Ascending aorta (tissue), 2 donors: ENCODE results near the gene PLD6. TPM values are rescaled to one million over a fixed set of nuclear protein-coding genes. Genes with fewer than 3 reads are reported as not detected.

Source experiments
- DNase-seq, 2 donors: peaks; one replicate each; pipeline ENCODE4 v3.0.0-alpha.2; 2019; ENCODE audit warnings: low spot score in 2 of 2
- H3K27ac ChIP-seq, 2 donors: fragments of 200-600 bp; sonication (generic); one replicate each; pipeline ENCODE4 v1.5.1; 2016 to 2017; ENCODE audit warnings: mild to moderate bottlenecking in 1 of 2
- H3K27me3 ChIP-seq: fragments of 200-600 bp; sonication (generic); one replicate; pipeline ENCODE4 v1.5.1; 2017
- H3K36me3 ChIP-seq, 2 donors: fragments of 200-600 bp; sonication (generic); one replicate each; pipeline ENCODE4 v1.5.1; 2016
- H3K4me1 ChIP-seq, 2 donors: fragments of 200-600 bp; sonication (generic); one replicate each; pipeline ENCODE4 v1.5.1; 2016 to 2017; ENCODE audit warnings: mild to moderate bottlenecking in 1 of 2
- H3K4me3 ChIP-seq, 2 donors: fragments of 200-600 bp; sonication (generic); one replicate each; pipeline ENCODE4 v1.5.1; 2016 to 2017; ENCODE audit warnings: mild to moderate bottlenecking in 1 of 2
- H3K9me3 ChIP-seq, 2 donors: fragments of 200-600 bp; sonication (generic); one replicate each; pipeline ENCODE4 v1.5.1; 2016
- intact Hi-C: fragments of 100-400 bp; cut with DNase I; formaldehyde crosslinking; loops from one replicate; pipeline ENCODE4 v1.15.1; 2023
- total RNA-seq: library from RNA; depleted of rRNA; stranded (reverse); fragments of >200 nt; gene quantifications from one replicate; pipeline ENCODE4 v1.1.0, GENCODE V29; 2016
- TF ChIP-seq, protein P1 (sequence below), 3 experiments: fragments of 200-600 bp in 2 of 3; fragments of 450-650 bp in 1 of 3; sonication (generic) in 2 of 3; IDR thresholded peaks; one replicate each; pipeline ENCODE4 v1.5.1; 2016 to 2019; ENCODE audit warnings: antibody characterized with exemption in 3 of 3, mild to moderate bottlenecking in 1 of 3, moderate library complexity in 1 of 3

PLD6 gene
- total RNA-seq, 1 donor from 2014 or later, result 0.32 TPM

- H3K4me1 ChIP-seq, result no peaks in the 10 kb centered on the region
- no peak overlapping the region for H3K27ac ChIP-seq
- peaks cover 70 to 87% of the 10 kb centered on the region in 2 donors for H3K36me3 ChIP-seq
- no peak overlapping the region for H3K4me3 ChIP-seq
- no peak for DNase-seq
- no peaks in the 10 kb centered on the region for H3K9me3 ChIP-seq
- TF ChIP-seq, protein P1, sequence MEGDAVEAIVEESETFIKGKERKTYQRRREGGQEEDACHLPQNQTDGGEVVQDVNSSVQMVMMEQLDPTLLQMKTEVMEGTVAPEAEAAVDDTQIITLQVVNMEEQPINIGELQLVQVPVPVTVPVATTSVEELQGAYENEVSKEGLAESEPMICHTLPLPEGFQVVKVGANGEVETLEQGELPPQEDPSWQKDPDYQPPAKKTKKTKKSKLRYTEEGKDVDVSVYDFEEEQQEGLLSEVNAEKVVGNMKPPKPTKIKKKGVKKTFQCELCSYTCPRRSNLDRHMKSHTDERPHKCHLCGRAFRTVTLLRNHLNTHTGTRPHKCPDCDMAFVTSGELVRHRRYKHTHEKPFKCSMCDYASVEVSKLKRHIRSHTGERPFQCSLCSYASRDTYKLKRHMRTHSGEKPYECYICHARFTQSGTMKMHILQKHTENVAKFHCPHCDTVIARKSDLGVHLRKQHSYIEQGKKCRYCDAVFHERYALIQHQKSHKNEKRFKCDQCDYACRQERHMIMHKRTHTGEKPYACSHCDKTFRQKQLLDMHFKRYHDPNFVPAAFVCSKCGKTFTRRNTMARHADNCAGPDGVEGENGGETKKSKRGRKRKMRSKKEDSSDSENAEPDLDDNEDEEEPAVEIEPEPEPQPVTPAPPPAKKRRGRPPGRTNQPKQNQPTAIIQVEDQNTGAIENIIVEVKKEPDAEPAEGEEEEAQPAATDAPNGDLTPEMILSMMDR (IDR thresholded peaks at IDR 0.05), result no peak
- intact Hi-C loops, result no loop called here
- no peaks in the 10 kb centered on the region for H3K27me3 ChIP-seq
Measured at GRCh38 chr17:17172990-17173389, 33.1 kb downstream of the PLD6 start.

GRCh38 chr17:17172001-17172939, 33.9 kb downstream of the PLD6 start:
- Histone ChIP-seq H3K4me3 (no peak overlapping the region), H3K27ac (no peak overlapping the region), H3K36me3 (peaks cover 69 to 87% of the 10 kb centered on the region in 2 donors), H3K9me3 (no peaks in the 10 kb centered on the region), H3K4me1 (no peaks in the 10 kb centered on the region), H3K27me3 (no peaks in the 10 kb centered on the region)
- intact Hi-C loops, result no loop called here
- TF ChIP-seq, protein P1 (IDR thresholded peaks at IDR 0.05), result no peak
- no peak for DNase-seq

DNA sequence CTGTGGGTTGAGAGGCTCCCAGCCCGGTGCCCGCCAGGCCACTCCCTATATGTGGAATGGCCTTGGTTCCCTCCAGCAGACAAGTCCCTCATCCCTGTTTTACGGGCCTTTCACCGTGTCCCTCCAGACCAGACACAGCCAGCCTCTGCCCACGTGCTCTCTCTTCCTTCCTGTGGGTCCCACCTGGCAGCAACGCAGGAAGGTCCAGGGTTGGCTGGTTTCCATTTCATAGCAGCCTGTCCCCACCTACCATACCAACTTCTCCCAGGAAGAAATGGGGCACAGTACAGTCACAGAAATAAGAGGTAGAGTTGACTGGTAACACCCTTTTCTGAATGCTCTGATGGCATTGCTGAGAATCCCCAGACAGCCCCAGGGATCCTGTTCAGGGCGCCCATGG, 34.9 kb downstream of the PLD6 start:
- H3K27ac ChIP-seq, result no peak overlapping the region
- no peaks in the 10 kb centered on the region for H3K4me1 ChIP-seq
- peaks cover 69 to 87% of the 10 kb centered on the region in 2 donors for H3K36me3 ChIP-seq
- TF ChIP-seq, protein P1 (IDR thresholded peaks at IDR 0.05), result no peak
- H3K9me3 ChIP-seq, result no peaks in the 10 kb centered on the region
- no peak overlapping the region for H3K4me3 ChIP-seq
- intact Hi-C loops, result no loop called here
- no peak for DNase-seq
- H3K27me3 ChIP-seq, result no peaks in the 10 kb centered on the region

GRCh38 chr17:17170346-17170985, 35.7 kb downstream of the PLD6 start:
- no peaks in the 10 kb centered on the region for H3K27me3 ChIP-seq
- TF ChIP-seq, protein P1 (IDR thresholded peaks at IDR 0.05), result no peak
- DNase-seq, result no peak
- intact Hi-C loops, result no loop called here
- H3K27ac ChIP-seq, result no peak overlapping the region
- H3K9me3 ChIP-seq, result no peaks in the 10 kb centered on the region
- peaks cover 69 to 87% of the 10 kb centered on the region in 2 donors for H3K36me3 ChIP-seq
- H3K4me3 ChIP-seq, result no peak overlapping the region
- H3K4me1 ChIP-seq, result no peaks in the 10 kb centered on the region

DNA sequence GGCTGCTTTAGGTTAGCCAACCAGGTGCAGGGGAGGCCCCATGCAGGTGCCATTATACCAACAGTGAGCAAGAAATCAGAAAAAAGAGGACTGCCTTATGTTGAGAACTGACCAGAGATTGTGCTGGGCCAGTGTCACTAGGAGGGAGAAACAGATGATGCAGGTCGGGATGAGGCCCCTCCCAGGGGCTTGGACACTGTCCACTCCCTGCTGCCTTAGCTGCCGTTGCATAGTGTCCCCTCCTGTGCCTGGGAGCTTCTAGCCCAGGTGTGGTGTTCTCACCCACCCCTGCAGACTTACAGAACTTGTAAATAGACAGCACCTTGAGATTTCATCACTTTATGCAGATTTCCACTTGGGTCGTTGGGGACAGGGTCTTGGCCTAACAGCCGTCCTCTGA, 36.7 kb downstream of the PLD6 start:
- DNase-seq, result no peak
- no peak overlapping the region for H3K27ac ChIP-seq
- H3K4me1 ChIP-seq, result no peaks in the 10 kb centered on the region
- peaks cover 71 to 87% of the 10 kb centered on the region in 2 donors for H3K36me3 ChIP-seq
- intact Hi-C loops, result no loop called here
- TF ChIP-seq, protein P1 (IDR thresholded peaks at IDR 0.05), result no peak
- no peak overlapping the region for H3K4me3 ChIP-seq
- H3K27me3 ChIP-seq, result no peaks in the 10 kb centered on the region
- no peaks in the 10 kb centered on the region for H3K9me3 ChIP-seq
